HS-27A (cell line): ENCODE data around the gene SRMS.

Experiments
- DNase-seq: peaks from one replicate; pipeline ENCODE4 v3.0.0-alpha.2; 2012; ENCODE audit warnings: low read depth, missing footprints

Gene SRMS

DNA sequence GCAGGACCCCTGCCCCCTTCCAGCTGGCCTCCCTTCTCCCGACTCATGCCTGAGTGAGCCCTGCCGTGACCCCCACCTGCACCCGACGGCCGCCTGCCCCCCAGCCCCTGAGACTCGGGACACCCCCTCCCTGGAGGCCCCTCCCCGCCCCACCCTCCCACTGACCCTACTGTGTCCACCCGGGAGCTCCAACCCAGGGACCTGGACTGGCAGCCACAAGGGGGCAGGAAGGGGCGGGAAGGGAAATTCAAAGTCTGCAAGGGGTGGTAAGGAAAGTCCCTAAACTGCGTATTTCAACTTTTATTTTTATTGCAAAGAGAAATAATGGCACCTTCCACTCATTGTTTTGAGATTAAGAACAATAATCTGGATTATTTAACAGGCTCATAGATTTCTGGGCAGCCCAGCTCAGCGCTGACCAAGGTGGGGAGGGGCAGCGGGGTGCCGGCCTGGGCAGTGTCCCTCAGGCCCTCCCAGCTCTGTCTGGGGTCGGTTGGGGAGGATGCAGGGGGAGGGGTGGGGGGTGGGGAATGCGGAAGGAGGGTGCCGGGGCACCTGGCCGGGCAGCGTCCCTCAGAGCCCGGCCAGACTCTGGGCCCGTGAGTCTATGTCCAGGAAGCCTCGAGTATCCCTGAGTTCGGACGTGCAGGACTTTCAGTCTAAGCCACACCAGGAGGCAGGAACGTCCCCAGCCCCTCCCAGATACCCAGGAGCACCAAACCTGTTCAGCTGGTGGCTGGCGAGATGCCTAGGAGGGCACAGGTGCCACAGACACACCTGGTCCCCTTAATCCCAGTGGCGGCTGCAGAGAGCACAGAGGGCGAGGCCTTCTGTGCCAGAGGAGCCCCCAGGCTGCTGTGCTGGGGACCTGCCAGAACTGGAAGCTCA lies 9.1 kb downstream of the SRMS start:
- peak; percentile 38 for DNase-seq

DNA sequence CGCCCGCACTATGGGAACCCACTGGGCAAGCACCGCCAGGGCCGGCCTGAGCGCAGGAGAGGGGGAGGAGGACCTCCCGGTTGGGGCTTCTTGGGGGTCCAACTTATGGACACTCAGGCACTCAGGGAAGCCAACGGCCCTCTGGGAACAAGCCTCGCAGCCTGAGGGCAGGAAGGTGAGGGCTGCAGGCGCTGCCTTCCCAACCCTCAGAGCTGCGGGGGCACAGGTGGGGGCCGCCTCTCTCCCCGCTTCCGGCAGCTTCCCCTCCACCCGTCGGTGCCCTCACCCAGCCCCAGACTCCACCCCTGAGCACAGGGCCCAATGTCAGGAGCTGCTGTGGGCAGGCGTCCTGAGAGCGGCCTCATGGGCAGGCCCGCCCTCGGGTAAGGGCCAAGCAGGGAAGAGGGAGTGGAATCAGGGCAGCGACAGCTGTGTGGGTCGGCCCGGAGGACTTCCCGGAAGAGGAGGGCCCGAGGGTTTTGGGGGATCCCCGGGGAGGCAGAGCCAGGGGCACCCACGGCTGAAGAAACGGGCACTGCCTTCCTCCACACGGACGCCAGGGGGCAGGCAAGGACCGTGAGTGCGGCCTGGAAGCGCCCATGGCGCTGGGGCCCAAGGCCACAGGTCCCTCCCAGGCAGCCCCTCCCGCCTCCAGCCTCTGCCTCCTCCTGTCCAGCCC lies 9.9 kb downstream of the SRMS start:
- peak; percentile 79 for DNase-seq

DNA sequence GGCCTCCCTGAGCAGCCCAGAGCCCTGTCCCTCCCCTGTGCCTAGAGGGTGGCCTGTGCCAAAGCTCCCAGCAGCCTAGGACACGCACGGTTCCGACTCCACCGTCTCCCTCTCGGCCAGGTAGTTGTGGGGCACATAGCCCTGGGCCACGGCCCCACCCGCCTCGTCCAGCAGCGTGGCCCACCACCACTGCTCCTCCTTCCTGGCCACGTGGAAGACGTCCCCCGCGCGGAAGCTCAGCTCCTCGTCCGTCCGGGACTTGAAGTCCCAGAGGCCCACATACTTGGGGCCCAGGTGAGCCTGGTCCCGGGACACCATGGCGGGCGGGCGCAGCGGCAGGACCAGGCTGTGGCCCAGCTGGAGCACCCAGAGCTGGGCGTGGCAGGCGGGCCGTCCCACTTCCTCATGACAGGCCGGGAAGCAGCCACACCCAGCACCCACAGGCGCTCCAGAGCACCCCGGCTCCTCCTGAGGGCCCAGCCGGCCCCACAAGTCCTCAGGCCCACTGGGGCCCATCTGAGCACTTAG lies 10.5 kb downstream of the SRMS start, which contains the start of gene PTK6:
TSS of gene PTK6 (minus strand) at position 380 of the 528 bp plus-strand sequence. CDS start at position 318, 62 bp downstream.
- DNase-seq: no peak

DNA sequence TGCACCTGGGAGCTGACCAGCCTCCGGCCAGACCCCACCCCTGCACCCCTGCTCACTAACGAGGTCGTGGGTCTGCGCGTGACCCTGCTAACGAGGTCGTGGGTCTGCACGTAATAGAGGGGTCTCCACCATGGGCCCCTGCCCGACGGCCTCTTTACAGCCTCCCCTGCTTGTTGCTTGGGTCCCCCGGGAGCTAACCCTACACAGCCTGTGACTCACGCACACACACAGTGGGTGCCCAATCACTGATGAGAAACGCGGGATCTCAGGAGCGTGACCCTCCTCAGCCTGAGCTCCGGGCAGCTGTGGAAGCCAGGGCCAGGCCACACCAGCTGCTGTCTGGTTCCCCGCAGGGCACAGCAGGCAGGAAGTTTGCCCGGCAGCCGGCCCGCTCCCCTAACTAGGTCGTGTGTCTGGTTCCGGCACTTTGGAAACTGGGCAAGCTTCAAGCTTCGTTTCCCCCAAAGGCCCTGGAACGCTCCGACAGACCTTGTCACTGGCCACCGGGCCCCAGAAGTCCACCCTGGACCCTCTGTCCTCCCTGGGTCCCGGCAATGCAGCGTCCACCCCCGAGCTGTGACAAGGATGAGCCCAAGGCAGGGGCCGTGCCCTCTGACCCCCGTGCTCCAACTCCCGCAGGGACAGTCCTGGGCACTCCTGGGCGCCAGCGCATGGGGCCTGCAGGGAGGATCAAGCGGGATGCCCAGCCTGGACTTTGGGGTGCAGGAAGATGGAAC lies 11.1 kb downstream of the SRMS start:
- DNase-seq: no peak

DNA sequence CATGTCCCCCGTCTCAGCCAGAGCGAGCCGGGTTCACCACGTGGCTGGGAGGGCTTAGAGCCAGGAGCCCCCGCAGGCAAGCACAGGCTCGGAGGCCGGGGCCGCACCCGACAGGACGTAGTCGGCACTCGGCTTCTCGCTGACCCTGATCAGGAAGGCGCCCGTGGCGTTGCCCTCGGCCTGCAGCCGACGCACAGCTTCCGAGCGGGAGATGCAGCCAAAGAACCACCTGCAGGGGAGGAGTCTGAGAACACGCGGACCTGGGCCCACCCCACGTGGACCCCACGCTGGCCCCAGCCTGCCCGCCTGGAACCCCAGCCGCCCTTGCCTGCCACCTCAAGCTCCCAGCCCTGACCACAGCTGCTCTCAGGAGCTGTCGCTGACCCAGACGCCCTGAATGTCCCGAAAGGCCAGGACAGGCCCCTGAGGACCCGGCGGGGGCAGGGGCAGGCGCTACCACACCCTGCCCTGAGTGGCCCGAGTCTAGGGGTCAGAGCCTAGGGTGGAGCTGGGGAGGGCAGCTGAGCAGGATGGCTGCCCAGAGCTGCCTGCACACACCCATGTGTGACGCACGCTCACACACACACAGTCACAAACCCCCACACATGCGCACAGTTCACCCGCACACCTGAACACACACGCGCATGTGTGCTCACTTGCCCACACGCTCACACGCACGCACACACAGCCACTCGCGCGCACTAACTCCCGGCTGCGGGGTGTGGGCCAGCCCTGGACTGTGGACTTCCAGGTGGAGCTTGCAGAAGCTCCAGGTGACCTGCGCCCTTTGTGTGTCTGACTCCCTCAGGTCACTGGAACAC lies 12.5 kb downstream of the SRMS start:
- no peak for DNase-seq

- DNase-seq: no peak
Measured at GRCh38 chr20:63534427-63534830, 13.1 kb downstream of the SRMS start.

DNA sequence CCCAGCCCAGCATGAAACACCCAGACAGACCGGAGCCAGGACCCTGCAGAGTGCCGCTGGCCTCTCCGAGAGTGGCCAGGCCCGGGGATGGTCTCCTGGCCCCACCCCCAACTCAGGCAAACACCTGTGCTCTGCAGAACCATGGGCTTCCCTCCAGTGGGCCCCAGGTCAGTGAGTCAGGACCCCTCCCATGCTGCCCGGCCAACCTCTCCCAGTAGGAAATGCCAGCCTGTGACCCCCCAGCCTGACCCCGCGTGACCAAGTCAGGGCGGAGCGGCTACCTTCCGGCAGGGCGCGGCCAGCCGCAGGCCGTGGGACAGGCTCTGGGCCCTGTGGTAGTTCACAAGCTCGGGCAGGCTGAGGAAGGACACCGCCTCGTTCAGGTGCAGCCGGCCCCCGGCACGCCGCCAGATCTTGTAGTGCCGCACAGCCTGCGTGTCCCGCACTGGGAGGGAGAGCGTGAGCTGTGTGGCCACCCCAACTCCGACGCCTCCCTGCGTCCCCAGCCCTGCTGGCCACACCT lies 13.6 kb downstream of the SRMS start:
- no peak for DNase-seq

DNA sequence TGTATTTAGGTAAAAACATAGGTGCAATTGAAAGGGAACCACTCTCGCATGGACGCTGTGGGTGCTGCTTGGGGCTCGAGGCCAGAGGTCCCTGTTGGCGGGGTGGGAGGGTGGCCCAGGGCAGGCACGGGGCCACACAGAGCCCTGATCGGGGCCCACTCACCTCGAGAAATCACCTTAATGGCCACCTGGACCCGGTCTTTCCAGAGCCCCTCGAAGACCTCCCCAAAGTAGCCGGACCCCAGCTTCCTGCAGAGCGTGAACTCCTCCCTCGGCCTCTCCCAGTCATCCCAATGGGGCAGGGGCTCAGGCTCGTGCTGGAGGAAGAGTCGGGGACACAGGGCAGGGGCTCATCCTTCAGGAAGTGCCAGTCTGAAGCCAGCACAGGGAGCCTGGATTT lies 14.2 kb downstream of the SRMS start:
- DNase-seq: no peak

GRCh38 chr20:63532449-63532971 lies 15.0 kb downstream of the SRMS start:
- DNase-seq: no peak

GRCh38 chr20:63531686-63532448 lies 15.7 kb downstream of the SRMS start:
- no peak for DNase-seq

DNA sequence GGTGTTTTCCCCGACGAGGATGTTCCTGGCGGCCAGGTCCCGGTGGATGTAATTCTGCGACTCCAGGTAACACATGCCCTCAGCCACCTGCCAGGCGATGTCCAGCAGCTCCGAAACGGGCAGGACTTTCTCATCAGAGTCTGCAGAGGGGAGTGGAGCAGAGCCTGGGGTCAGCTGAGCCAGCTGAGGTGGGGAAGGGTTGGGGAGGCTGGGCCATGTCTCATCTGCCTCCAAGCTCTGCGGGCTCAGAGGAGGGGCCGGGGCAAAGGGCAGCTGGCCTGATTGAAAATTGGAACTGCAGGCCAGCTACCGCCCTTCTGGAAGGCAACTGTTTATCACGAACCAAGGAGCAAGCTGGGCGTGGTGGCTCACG lies 16.8 kb downstream of the SRMS start:
- no peak for DNase-seq

- DNase-seq: no peak
Measured at GRCh38 chr20:63529861-63530787, 17.4 kb downstream of the SRMS start.

GRCh38 chr20:63529180-63529860 lies 18.2 kb downstream of the SRMS start:
- no peak for DNase-seq

GRCh38 chr20:63527184-63527583 lies 20.4 kb downstream of the SRMS start:
- DNase-seq: no peak

DNA sequence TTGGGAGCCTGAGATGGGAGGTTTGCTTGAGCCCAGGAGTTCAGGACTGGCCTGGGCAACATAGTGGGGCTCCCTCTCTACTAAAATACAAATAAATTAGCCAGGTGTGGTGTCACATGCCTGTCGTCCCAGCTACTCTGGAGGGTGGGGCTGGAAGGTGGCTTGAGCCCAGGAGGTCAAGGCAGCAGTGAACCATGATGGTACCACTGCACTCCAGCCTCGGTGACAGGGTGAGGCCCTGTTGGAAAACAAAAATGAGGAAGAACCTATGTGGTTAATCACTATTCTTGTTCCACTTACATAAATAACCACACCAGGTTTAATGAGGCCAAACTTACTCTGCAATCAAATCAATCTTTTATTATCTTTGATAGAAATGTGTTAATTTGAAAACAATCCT lies 21.6 kb downstream of the SRMS start:
- DNase-seq: no peak

GRCh38 chr20:63525185-63525584 lies 22.4 kb downstream of the SRMS start:
- DNase-seq: no peak

DNA sequence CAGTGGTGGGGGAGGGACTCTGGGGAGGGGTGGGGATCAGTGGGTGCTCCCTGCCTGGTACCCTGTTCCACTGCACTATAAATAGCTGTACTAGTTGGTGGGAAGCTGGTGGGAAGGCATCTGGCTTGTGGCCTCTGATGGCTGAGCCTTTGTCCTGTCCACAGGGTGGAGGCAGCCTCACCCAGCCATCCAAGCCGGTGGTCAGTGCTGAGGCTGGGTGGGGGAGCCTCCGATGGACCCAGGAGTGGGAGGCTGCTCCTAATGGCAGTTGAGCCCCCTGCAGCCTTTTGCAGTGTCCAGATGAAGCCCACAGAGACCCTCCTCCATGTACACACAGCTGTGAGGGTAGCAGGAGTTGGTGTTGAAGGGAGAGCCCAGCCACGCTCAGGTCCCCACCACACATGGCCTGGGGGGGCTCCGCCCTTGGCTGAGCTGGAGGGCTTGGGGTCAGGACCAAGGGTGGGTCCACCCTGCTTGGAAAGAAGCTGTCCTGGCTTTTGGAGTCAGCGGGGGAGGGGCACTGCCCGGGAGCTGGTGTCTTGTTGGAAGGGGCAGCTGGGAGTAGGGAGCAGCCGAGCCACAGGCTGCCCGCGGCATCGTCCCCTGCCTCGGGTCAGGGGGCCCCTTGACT lies 24.5 kb downstream of the SRMS start:
- no peak for DNase-seq
